GM12878 (cell line): ENCODE measurements around the gene SRSF1. TPM values are rescaled to one million over a fixed set of nuclear protein-coding genes. Genes with fewer than 3 reads are reported as not detected.
"Not testable (repeated sequence)": the region's sequence is repeated elsewhere in the genome, so short reads cannot be mapped to it uniquely, and the experiment has no call there.

Experiments used
- ATAC-seq: fragments of 200-7000 bp; cut with Tn5 transposase; 3 replicates; pipeline ENCODE4 v1.9.1; 2020; ENCODE audit warnings: mild to moderate bottlenecking, moderate library complexity
- BruUV-seq: library from RNA; stranded (reverse); fragments of 400-500 nt; replicated peaks from 2 replicates; lab custom pipeline; 2021; lab: Mats Ljungman, UMichigan
- CTCF ChIA-PET: fragments of 300-600 bp; sonication (Branson Sonifier 250); formaldehyde crosslinking; extraction: SDS; loops from one replicate; lab custom pipeline; 2021; ENCODE audit warnings: inconsistent platforms; lab: Yijun Ruan, JAX
- POLR2A ChIA-PET: fragments of 350-600 bp; formaldehyde crosslinking; extraction: SDS; loops from one replicate; lab custom pipeline; 2021; ENCODE audit warnings: inconsistent platforms; lab: Charles Lee
- RAD21 ChIA-PET: fragments of 300-600 bp; sonication (Branson Sonifier 250); formaldehyde crosslinking; loops from one replicate; lab custom pipeline; 2023; ENCODE audit warnings: antibody characterized with exemption; ENCODE audit not compliant: unreplicated experiment; lab: Charles Lee
- SMC1A ChIA-PET: fragments of 300-600 bp; sonication (Branson Sonifier 250); formaldehyde crosslinking; loops from one replicate; lab custom pipeline; 2023; ENCODE audit not compliant: unreplicated experiment, uncharacterized antibody; lab: Charles Lee
- DNase-seq: peaks from one replicate; pipeline ENCODE4 v3.0.0-alpha.2; 2011; ENCODE audit warnings: low read depth, low spot score
- FAIRE-seq: peaks from 3 replicates; lab custom pipeline; 2011; peaks lifted over from hg19 to GRCh38; lab: Jason Lieb, UNC
- H2AFZ ChIP-seq: 2 replicates; pipeline ENCODE4 v1.6.0; 2011; ENCODE audit warnings: low read depth, low read length, control low read depth; ENCODE audit not compliant: control insufficient read depth
- H3K27ac ChIP-seq: 2 replicates; pipeline ENCODE4 v1.5.1; 2011; ENCODE audit warnings: control low read depth; ENCODE audit not compliant: control insufficient read depth, insufficient read depth
- H3K27me3 ChIP-seq, 2 experiments: replicated peaks in 1 of 2; 2 replicates each; pipeline versions ENCODE4 v1.6.0 to v1.6.1; 2011; ENCODE audit warnings: low read length in 1 of 2; ENCODE audit not compliant: control insufficient read depth in 2 of 2, insufficient read depth in 2 of 2
- H3K36me3 ChIP-seq, 2 experiments: 2 replicates each; pipeline ENCODE4 v1.5.1; 2011; ENCODE audit warnings: low read length in 1 of 2; ENCODE audit not compliant: control insufficient read depth in 2 of 2, insufficient read depth in 2 of 2
- H3K4me1 ChIP-seq: 2 replicates; pipeline ENCODE4 v1.6.1; 2011; ENCODE audit warnings: mild to moderate bottlenecking, low read length, moderate library complexity, mixed read lengths; ENCODE audit not compliant: control insufficient read depth, insufficient read depth
- H3K4me2 ChIP-seq: 2 replicates; pipeline ENCODE4 v1.6.0; 2011; ENCODE audit warnings: control low read depth; ENCODE audit not compliant: control insufficient read depth, insufficient read depth
- H3K4me3 ChIP-seq: fragments of 200-600 bp; sonication (generic); 2 replicates; pipeline ENCODE4 v1.5.1; 2016
- H3K79me2 ChIP-seq: 2 replicates; pipeline ENCODE4 v1.6.0; 2011; ENCODE audit warnings: low read length; ENCODE audit not compliant: control insufficient read depth, insufficient read depth
- H3K9ac ChIP-seq: 2 replicates; pipeline ENCODE4 v1.8.0; 2011; ENCODE audit warnings: low read length, control low read depth, mixed read lengths; ENCODE audit not compliant: control insufficient read depth, insufficient read depth
- H3K9me3 ChIP-seq: replicated peaks from 3 replicates; pipeline ENCODE4 v1.5.1; 2011; ENCODE audit warnings: mild to moderate bottlenecking, low read length; ENCODE audit not compliant: control insufficient read depth, insufficient read depth
- H4K20me1 ChIP-seq: 2 replicates; pipeline ENCODE4 v1.6.0; 2011; ENCODE audit not compliant: control insufficient read depth, insufficient read depth
- ATF7 ChIP-seq: fragments of 450-650 bp; IDR thresholded peaks from 2 replicates; pipeline ENCODE4 v1.6.1; 2016; ENCODE audit warnings: low read depth, mild to moderate bottlenecking
- BRCA1 ChIP-seq: IDR thresholded peaks from 2 replicates; pipeline ENCODE4 v1.6.1; 2011; ENCODE audit warnings: low read depth, low read length, improper control_type of control experiment
- CEBPB ChIP-seq, 2 experiments: fragments of 150-350 bp in 1 of 2; IDR thresholded peaks; 2 replicates each; pipeline ENCODE4 v1.6.1; 2012 to 2014; ENCODE audit warnings: low read depth in 2 of 2, low read length in 2 of 2, borderline replicate concordance in 1 of 2, inconsistent platforms in 1 of 2
- CUX1 ChIP-seq: IDR thresholded peaks from 2 replicates; pipeline ENCODE4 v1.6.1; 2012; ENCODE audit warnings: improper control_type of control experiment, low read depth, low read length; ENCODE audit not compliant: insufficient replicate concordance
- IRF3 ChIP-seq: fragments of 450-650 bp; IDR thresholded peaks from 2 replicates; pipeline ENCODE4 v1.6.1; 2014; ENCODE audit warnings: mild to moderate bottlenecking
- LARP7 ChIP-seq: fragments of 450-650 bp; IDR thresholded peaks from 2 replicates; pipeline ENCODE4 v1.6.1; 2017; ENCODE audit warnings: mild to moderate bottlenecking
- RAD51 ChIP-seq: fragments of 450-650 bp; IDR thresholded peaks from 2 replicates; pipeline ENCODE4 v1.6.1; 2016; ENCODE audit warnings: moderate library complexity, mild to moderate bottlenecking, inconsistent platforms
- RBBP5 ChIP-seq: fragments of 200-600 bp; sonication (generic); conservative IDR thresholded peaks from 2 replicates; pipeline ENCODE4 v1.6.1; 2016
- SPI1 ChIP-seq: IDR thresholded peaks from 2 replicates; pipeline ENCODE4 v1.6.1; 2011; ENCODE audit warnings: low read depth, mild to moderate bottlenecking, low read length, moderate library complexity, borderline replicate concordance; ENCODE audit not compliant: insufficient read depth
- ZSCAN29 ChIP-seq: fragments of 450-650 bp; IDR thresholded peaks from 2 replicates; pipeline ENCODE4 v1.6.1; 2017; ENCODE audit warnings: mild to moderate bottlenecking, moderate library complexity
- WGBS: methylation state at CpG from one replicate; pipeline ENCODE4 v1.1.6; 2016; ENCODE audit warnings: low lambda C conversion rate; ENCODE audit not compliant: insufficient replicate concordance, insufficient coverage; ENCODE audit errors: missing lambda C conversion rate; 5-methylcytosine and 5-hydroxymethylcytosine counted together
- in situ Hi-C: fragments of 300-500 bp; cut with MboI; formaldehyde crosslinking; loops from 9 replicates; pipeline ENCODE4 v1.14.3; 2018; ENCODE audit warnings: mixed read lengths
- intact Hi-C: fragments of 100-400 bp; cut with micrococcal nuclease; formaldehyde crosslinking; loops from one replicate; pipeline ENCODE4 v1.14.2; 2022; ENCODE audit not compliant: unreplicated experiment
- polyA plus RNA-seq, 11 experiments: library from polyadenylated mRNA; depleted of rRNA in 4 of 11; unstranded in 6 of 11; stranded (reverse) in 5 of 11; fragments of >200 nt; fragmentation: Nextera tagmentation in 4 of 11; fragmentation: Illumina TruSeq in 1 of 11; extraction: Ambion mirVana in 4 of 11; extraction: Trizol in 1 of 11; gene quantifications; 1 replicate in 1 of 11; 2 replicates in 10 of 11; pipeline versions ENCODE4 v1.2.1 to v1.2.3, GENCODE V29; 2011 to 2016; ENCODE audit warnings: inconsistent platforms in 2 of 11, missing spikeins in 2 of 11, low read depth in 1 of 11
- total RNA-seq, 4 experiments: library from RNA; depleted of rRNA in 3 of 4; stranded (reverse); fragments of >200 nt in 3 of 4; fragmentation: Illumina TruSeq in 1 of 4; extraction: Trizol in 1 of 4; gene quantifications; 2 replicates each; pipeline versions ENCODE4 v1.2.1 to v1.2.3, GENCODE V29; 2013 to 2021

SRSF1 gene
- total and polyA plus RNA-seq, 10 of the 15 experiments (the other 5 are each of a cell fraction or from before 2014, with no cell fraction given): 101 to 474 (median 404) TPM

GRCh38 chr17:57959929-57960328 lies 47.1 kb downstream of the SRSF1 start (continued):
- TF ChIP-seq SPI1 (no peak), RBBP5 (no peak), ZSCAN29 (no peak), IRF3 (no peak)

- H3K4me1 ChIP-seq: peaks cover 15% of the 10 kb centered on the region
- BruUV-seq, H3K9me3 ChIP-seq, H3K27ac ChIP-seq, H3K9ac ChIP-seq, DNase-seq, H3K36me3 ChIP-seq, H3K4me2 ChIP-seq, H4K20me1 ChIP-seq, H3K4me3 ChIP-seq, CTCF ChIA-PET, SMC1A ChIA-PET, POLR2A ChIA-PET, ATAC-seq, H3K79me2 ChIP-seq, in situ Hi-C loops, FAIRE-seq, intact Hi-C loops, H3K27me3 ChIP-seq, H2AFZ ChIP-seq: not testable (repeated sequence)
- RAD21 ChIA-PET: interaction anchor here (0.7 to 1.0 kb wide), 2 partner anchors 100 to 156 kb away, joined by 3 to 4 read pairs; no protein-coding TSS in a partner anchor
- WGBS: 67% methylated on average over 11 of the region's 15 CpGs
These were observed 48.7 kb downstream of the SRSF1 start for GRCh38 chr17:57958391-57958790.

GRCh38 chr17:57957886-57958285 lies 49.2 kb downstream of the SRSF1 start:
- H3K27me3 ChIP-seq: peaks cover 0 to 2% of the 10 kb centered on the region in 2 experiments; a peak in 3 of 4 replicates
- peaks cover 7% of the 10 kb centered on the region; the same call in 1 of the 2 replicates for H4K20me1 ChIP-seq
- RAD21 ChIA-PET: interaction anchor here (0.7 to 1.0 kb wide), 2 partner anchors 99 to 156 kb away, joined by 3 to 4 read pairs; no protein-coding TSS in a partner anchor
- in situ Hi-C loops: no loop called here
- no peak overlapping the region for H3K4me2 ChIP-seq
- H3K9me3 ChIP-seq: no peaks in the 10 kb centered on the region
- no peaks in the 10 kb centered on the region for H3K36me3 ChIP-seq
- ATAC-seq (no peak), FAIRE-seq (no peak), DNase-seq (no peak)
- no TSS peak for BruUV-seq
- 84% methylated on average over 3 of the region's 3 CpGs for WGBS
- SMC1A ChIA-PET: no interaction called here
- no peak overlapping the region for H3K27ac ChIP-seq
- no peaks in the 10 kb centered on the region for H3K79me2 ChIP-seq
- POLR2A ChIA-PET: no interaction called here
- intact Hi-C loops: no loop called here
- H3K4me3 ChIP-seq: no peak overlapping the region
- CTCF ChIA-PET: interaction anchor here (0.7 kb wide), 1 partner anchor 35 kb away, joined by 3 read pairs; no protein-coding TSS in a partner anchor
- H3K9ac ChIP-seq: no peak overlapping the region
- no peak overlapping the region for H2AFZ ChIP-seq
- H3K4me1 ChIP-seq: peaks cover 15% of the 10 kb centered on the region
- no peak for TF ChIP-seq LARP7
- no peak for TF ChIP-seq BRCA1
- no peak for TF ChIP-seq RAD51
- no peak for TF ChIP-seq ATF7
- no peak for TF ChIP-seq CUX1
- no peak for TF ChIP-seq CEBPB (IDR thresholded peaks at IDR 0.05; ENCODE audit: borderline replicate concordance in 1 of 2, low read depth in 2 of 2, low read length in 2 of 2)
